ENCODE measurements around the gene SFMBT2.

The SFMBT2 gene

DNA sequence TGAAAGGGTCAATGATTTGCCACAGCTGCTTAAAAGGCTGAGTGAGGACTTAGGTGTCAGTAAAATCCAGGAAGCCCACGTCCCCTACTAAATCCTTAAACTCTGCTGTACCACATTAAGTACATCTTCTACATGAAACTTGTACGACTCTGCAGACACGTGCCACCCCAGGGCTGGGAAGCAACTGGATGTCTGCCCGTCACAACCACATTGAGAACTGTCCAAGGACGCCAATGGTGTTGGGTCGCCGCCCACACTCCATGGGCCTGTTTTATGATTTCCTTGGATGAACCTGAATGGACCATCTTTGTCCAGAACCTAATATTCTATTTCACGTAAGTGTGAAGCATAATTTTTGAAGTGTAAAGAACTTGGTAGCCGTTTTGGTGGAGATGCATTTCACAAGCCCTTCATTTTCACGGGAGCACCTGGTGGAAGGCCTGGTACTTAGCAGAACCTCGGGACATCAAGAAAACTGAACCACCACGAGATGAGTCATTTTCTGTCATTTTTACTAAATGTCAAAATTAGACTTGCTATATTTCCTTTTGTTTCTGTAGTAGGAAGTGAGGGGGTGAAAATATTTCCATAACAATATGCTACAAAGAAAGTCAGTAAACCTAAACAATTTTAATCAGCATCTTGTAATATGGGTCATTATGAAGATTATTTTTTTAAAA, 134.9 kb downstream of the SFMBT2 start:
- TF ChIP-seq FOXM1 (IDR thresholded peaks at IDR 0.05; ENCODE audit: borderline replicate concordance, low read depth) (no peak), TAF1 (IDR thresholded peaks at IDR 0.05; ENCODE audit: low read depth) (no peak)

DNA sequence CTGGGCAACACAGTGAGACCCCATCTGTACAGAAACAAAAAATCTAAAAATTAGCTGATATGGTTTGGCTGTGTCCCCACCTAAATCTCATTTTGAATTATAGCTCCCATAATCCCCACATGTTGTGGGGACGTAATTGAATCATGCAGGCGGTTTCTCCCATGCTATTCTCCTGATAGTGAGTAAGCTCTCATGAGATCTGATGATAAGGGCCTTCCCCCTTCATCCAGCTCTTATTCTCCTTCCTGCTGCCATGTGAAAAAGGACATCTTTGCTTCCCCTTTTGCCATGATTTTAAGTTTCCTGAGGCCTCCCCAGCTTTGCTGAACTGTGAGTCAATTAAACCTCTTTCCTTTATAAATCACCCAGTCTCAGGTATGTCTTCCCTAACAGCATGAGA, 136.5 kb downstream of the SFMBT2 start:
- TF ChIP-seq, protein P1, sequence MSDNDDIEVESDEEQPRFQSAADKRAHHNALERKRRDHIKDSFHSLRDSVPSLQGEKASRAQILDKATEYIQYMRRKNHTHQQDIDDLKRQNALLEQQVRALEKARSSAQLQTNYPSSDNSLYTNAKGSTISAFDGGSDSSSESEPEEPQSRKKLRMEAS (IDR thresholded peaks at IDR 0.05) = no peak

DNA sequence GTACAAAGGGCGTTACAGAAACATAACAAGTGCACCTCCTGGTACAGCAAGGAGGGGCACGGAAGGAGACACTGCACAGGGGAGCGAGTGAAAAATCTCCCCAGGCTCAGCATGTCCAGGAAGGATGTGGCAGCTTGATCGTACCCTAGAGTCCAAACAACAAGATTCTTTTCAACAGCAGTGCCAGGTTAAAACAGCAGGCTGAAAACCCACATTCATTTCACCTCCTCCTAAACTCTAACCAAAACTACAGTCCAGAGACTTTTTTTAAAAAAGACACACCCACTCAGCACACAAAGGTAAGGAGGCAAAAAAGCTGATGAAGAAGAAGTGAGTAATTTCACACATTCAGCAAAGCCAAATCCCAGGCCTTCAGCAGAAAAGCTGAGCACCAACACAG, 138.8 kb downstream of the SFMBT2 start:
- TF ChIP-seq, protein P2, sequence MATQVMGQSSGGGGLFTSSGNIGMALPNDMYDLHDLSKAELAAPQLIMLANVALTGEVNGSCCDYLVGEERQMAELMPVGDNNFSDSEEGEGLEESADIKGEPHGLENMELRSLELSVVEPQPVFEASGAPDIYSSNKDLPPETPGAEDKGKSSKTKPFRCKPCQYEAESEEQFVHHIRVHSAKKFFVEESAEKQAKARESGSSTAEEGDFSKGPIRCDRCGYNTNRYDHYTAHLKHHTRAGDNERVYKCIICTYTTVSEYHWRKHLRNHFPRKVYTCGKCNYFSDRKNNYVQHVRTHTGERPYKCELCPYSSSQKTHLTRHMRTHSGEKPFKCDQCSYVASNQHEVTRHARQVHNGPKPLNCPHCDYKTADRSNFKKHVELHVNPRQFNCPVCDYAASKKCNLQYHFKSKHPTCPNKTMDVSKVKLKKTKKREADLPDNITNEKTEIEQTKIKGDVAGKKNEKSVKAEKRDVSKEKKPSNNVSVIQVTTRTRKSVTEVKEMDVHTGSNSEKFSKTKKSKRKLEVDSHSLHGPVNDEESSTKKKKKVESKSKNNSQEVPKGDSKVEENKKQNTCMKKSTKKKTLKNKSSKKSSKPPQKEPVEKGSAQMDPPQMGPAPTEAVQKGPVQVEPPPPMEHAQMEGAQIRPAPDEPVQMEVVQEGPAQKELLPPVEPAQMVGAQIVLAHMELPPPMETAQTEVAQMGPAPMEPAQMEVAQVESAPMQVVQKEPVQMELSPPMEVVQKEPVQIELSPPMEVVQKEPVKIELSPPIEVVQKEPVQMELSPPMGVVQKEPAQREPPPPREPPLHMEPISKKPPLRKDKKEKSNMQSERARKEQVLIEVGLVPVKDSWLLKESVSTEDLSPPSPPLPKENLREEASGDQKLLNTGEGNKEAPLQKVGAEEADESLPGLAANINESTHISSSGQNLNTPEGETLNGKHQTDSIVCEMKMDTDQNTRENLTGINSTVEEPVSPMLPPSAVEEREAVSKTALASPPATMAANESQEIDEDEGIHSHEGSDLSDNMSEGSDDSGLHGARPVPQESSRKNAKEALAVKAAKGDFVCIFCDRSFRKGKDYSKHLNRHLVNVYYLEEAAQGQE (IDR thresholded peaks at IDR 0.05; ENCODE audit: low read depth) = no peak
- TF ChIP-seq EGR1 (IDR thresholded peaks at IDR 0.05) = no peak
- no peak for TF ChIP-seq YY1 (IDR thresholded peaks at IDR 0.05; ENCODE audit: low read depth)
- TF ChIP-seq NFIC (IDR thresholded peaks at IDR 0.05) = no peak
- TF ChIP-seq RAD21 (IDR thresholded peaks at IDR 0.05; ENCODE audit: low read depth) = no peak
- no peak for TF ChIP-seq TEAD4 (IDR thresholded peaks at IDR 0.05)
- TF ChIP-seq, protein P1 (IDR thresholded peaks at IDR 0.05) = no peak
- TF ChIP-seq CEBPB (IDR thresholded peaks at IDR 0.05) = no peak
- no peak for TF ChIP-seq CREB1 (IDR thresholded peaks at IDR 0.05; ENCODE audit: low read depth)
- no peak for TF ChIP-seq EP300 (IDR thresholded peaks at IDR 0.05; ENCODE audit: borderline replicate concordance)
- TF ChIP-seq, protein P3, sequence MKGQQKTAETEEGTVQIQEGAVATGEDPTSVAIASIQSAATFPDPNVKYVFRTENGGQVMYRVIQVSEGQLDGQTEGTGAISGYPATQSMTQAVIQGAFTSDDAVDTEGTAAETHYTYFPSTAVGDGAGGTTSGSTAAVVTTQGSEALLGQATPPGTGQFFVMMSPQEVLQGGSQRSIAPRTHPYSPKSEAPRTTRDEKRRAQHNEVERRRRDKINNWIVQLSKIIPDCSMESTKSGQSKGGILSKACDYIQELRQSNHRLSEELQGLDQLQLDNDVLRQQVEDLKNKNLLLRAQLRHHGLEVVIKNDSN (IDR thresholded peaks at IDR 0.05) = no peak
- TF ChIP-seq TAF1 (IDR thresholded peaks at IDR 0.05; ENCODE audit: low read depth) = no peak
- TF ChIP-seq TCF12 (IDR thresholded peaks at IDR 0.05; ENCODE audit: low read depth) = no peak
- no peak for TF ChIP-seq ZBTB7A (IDR thresholded peaks at IDR 0.05; ENCODE audit: low read depth)
- no peak for TF ChIP-seq FOXM1 (IDR thresholded peaks at IDR 0.05; ENCODE audit: borderline replicate concordance, low read depth)

DNA sequence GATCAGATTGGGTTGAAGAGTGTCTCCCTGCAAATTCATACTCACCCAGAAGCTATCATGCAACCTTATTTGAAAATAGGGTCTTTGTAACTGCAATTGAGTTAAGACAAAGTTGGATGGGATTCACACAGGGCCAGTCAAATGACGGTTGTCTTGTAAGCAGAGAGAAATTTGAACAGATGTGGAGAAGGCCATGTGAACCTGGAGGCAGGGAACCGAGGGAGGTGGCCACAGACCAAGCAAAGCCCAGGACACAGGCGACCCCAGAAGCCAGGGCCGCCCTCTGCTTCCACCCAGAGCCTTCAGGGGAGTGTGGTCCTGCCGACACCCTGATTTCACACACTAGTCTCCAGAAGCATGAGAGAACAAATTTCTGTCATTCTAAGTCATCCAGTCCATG, 140.8 kb downstream of the SFMBT2 start:
- no peak for TF ChIP-seq FOXM1 (IDR thresholded peaks at IDR 0.05; ENCODE audit: borderline replicate concordance, low read depth)

DNA sequence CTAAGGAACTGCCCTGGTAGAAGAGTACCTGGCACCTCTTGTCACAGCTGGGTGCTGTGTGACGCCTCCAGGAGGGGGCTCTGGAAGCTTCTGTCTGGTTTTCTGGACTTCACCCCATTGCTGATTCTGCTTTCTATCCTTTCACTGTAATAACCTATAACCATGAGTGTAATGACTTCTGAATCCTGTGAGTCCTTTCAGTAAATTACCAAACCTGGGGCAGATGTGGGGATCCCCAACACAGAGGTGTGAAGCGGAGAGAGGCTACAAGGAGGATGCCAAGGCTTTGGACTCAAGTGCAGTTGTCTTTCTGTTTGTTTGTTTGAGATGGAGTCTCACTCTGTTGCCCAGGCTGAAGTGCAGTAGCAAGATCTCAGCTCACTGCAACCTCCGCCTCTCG, 143.7 kb downstream of the SFMBT2 start:
- no peak for TF ChIP-seq TEAD4 (IDR thresholded peaks at IDR 0.05)
- no peak for TF ChIP-seq ZBTB7A (IDR thresholded peaks at IDR 0.05; ENCODE audit: low read depth)
- TF ChIP-seq NFIC (IDR thresholded peaks at IDR 0.05) = no peak
- no peak for TF ChIP-seq FOXM1 (IDR thresholded peaks at IDR 0.05; ENCODE audit: borderline replicate concordance, low read depth)
- no peak for TF ChIP-seq EGR1 (IDR thresholded peaks at IDR 0.05)
- no peak for TF ChIP-seq CREB1 (IDR thresholded peaks at IDR 0.05; ENCODE audit: low read depth)
- TF ChIP-seq, protein P1 (IDR thresholded peaks at IDR 0.05) = no peak
- no peak for TF ChIP-seq CEBPB (IDR thresholded peaks at IDR 0.05)
- no peak for TF ChIP-seq YY1 (IDR thresholded peaks at IDR 0.05; ENCODE audit: low read depth)
- TF ChIP-seq TAF1 (IDR thresholded peaks at IDR 0.05; ENCODE audit: low read depth) = no peak
- no peak for TF ChIP-seq RAD21 (IDR thresholded peaks at IDR 0.05; ENCODE audit: low read depth)
- TF ChIP-seq, protein P2 (IDR thresholded peaks at IDR 0.05; ENCODE audit: low read depth) = no peak
- TF ChIP-seq, protein P3 (IDR thresholded peaks at IDR 0.05) = no peak

DNA sequence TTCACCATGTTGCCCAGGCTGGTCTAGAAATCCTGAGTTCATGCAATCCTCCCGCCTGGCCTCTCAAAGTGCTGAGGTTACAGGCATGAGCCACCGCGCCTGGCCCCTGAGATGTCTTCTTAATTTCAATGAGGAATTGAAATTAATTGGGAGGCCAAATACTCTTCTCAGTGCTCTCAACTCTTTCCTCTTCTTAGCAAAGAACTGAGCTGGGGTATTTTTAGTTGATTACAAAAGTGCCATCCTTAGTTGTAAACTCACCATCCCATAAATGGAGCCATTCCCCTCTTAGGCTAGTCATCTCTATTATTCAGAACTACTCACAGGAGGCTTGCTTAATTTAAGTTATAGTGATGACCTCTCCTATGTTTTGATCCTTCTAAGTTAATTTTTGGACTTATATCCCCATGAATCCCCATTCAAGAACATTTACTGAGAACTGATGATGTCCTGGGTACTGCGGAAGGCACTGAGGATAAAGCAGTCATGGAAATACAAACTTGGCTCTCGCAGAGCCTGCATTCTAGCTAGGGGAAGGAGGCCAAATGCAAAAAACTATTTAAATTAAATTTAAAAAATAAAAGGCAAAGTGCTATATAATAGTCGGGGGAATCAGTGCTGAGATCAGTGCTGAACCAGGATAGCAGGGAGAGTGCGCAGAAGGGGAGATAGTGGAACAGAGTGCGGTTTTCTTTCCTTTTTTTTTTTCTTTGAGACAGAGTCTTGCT, 145.3 kb downstream of the SFMBT2 start:
- TF ChIP-seq, protein P1 (IDR thresholded peaks at IDR 0.05) = no peak
- TF ChIP-seq NFIC (IDR thresholded peaks at IDR 0.05) (no peak), CEBPB (IDR thresholded peaks at IDR 0.05) (no peak), TAF1 (IDR thresholded peaks at IDR 0.05; ENCODE audit: low read depth) (no peak), TCF12 (IDR thresholded peaks at IDR 0.05; ENCODE audit: low read depth) (no peak), EP300 (IDR thresholded peaks at IDR 0.05; ENCODE audit: borderline replicate concordance) (no peak), CREB1 (IDR thresholded peaks at IDR 0.05; ENCODE audit: low read depth) (no peak), TEAD4 (IDR thresholded peaks at IDR 0.05) (no peak)
- TF ChIP-seq, protein P2 (IDR thresholded peaks at IDR 0.05; ENCODE audit: low read depth) = no peak

Data from Ishikawa (cell line).